SK-N-SH (cell line): ENCODE data around the gene AATF. TPM values are rescaled to one million over a fixed set of nuclear protein-coding genes. Genes with fewer than 3 reads are reported as not detected.

Experiments
- CTCF ChIA-PET: fragments of 300-600, 350-600 bp; formaldehyde crosslinking; extraction: SDS; loops from one replicate; lab custom pipeline; 2021; lab: Yijun Ruan, JAX
- POLR2A ChIA-PET: fragments of 350-600 bp; sonication (Branson Sonifier 250); formaldehyde crosslinking; extraction: SDS; loops from one replicate; lab custom pipeline; 2020; ENCODE audit warnings: antibody characterized with exemption, inconsistent platforms; lab: Yijun Ruan, JAX
- DNase-seq: peaks from one replicate; pipeline ENCODE4 v3.0.0; 2012
- H2AFZ ChIP-seq: fragments of 200-600 bp; sonication (generic); 2 replicates; pipeline ENCODE4 v1.8.1; 2016; ENCODE audit warnings: antibody characterized with exemption, mild to moderate bottlenecking, low read depth
- H3F3A ChIP-seq: fragments of 200-600 bp; sonication (generic); replicated peaks from 2 replicates; pipeline ENCODE3; 2016; ENCODE audit warnings: antibody characterized with exemption, mild to moderate bottlenecking; ENCODE audit not compliant: insufficient read depth
- H3K27ac ChIP-seq, 2 experiments: fragments of 200-500 bp in 1 of 2; fragments of 200-600 bp in 1 of 2; sonication (Bioruptor generic) in 1 of 2; sonication (generic), shearing (Covaris generic) in 1 of 2; 2 replicates each; pipeline versions ENCODE4 v1.5.1 to v1.6.1; 2014 to 2016; ENCODE audit warnings: low read depth in 2 of 2, inconsistent platforms in 1 of 2, low read length in 1 of 2, mild to moderate bottlenecking in 1 of 2, mixed read lengths in 1 of 2
- H3K27me3 ChIP-seq: fragments of 200-600 bp; sonication (generic), shearing (Covaris generic); 2 replicates; pipeline ENCODE4 v1.6.1; 2016; ENCODE audit warnings: mixed run types; ENCODE audit not compliant: insufficient read depth
- H3K36me3 ChIP-seq, 2 experiments: fragments of 200-500 bp in 1 of 2; fragments of 200-600 bp in 1 of 2; sonication (Bioruptor generic) in 1 of 2; sonication (generic) in 1 of 2; replicated peaks in 1 of 2; 2 replicates each; pipeline versions ENCODE3 to v1.5.1; 2014 to 2016; ENCODE audit warnings: low read length in 1 of 2, mild to moderate bottlenecking in 1 of 2; ENCODE audit not compliant: insufficient read depth in 2 of 2, control insufficient read depth in 1 of 2
- H3K4me1 ChIP-seq, 2 experiments: fragments of 200-500 bp in 1 of 2; fragments of 200-600 bp in 1 of 2; sonication (Bioruptor generic) in 1 of 2; sonication (generic), shearing (Covaris generic) in 1 of 2; 2 replicates each; pipeline versions ENCODE4 v1.5.1 to v1.6.1; 2014 to 2016; ENCODE audit warnings: low read depth in 1 of 2, low read length in 1 of 2, mixed run types in 1 of 2; ENCODE audit not compliant: insufficient read depth in 2 of 2, control insufficient read depth in 1 of 2
- H3K4me2 ChIP-seq: fragments of 200-600 bp; sonication (generic), shearing (Covaris generic); 2 replicates; pipeline ENCODE4 v1.6.1; 2017; ENCODE audit warnings: mixed run types
- H3K4me3 ChIP-seq, 2 experiments: fragments of 200-500 bp in 1 of 2; fragments of 200-600 bp in 1 of 2; sonication (Bioruptor generic) in 1 of 2; sonication (generic), shearing (Covaris generic) in 1 of 2; 2 replicates each; pipeline versions ENCODE4 v1.5.1 to v1.8.1; 2014 to 2016; ENCODE audit warnings: low read depth in 2 of 2, inconsistent platforms in 1 of 2, low read length in 1 of 2, mild to moderate bottlenecking in 1 of 2, mixed read lengths in 1 of 2, moderate library complexity in 1 of 2
- H3K79me2 ChIP-seq: fragments of 200-600 bp; sonication (generic); 2 replicates; pipeline ENCODE4 v1.8.1; 2017; ENCODE audit warnings: mild to moderate bottlenecking; ENCODE audit not compliant: insufficient read depth
- H3K9ac ChIP-seq: fragments of 200-600 bp; sonication (generic); 2 replicates; pipeline ENCODE4 v1.6.1; 2017; ENCODE audit warnings: mixed run types
- H3K9me2 ChIP-seq: fragments of 200-600 bp; sonication (generic); 2 replicates; pipeline ENCODE4 v1.6.1; 2017; ENCODE audit warnings: mixed run types
- H3K9me3 ChIP-seq: fragments of 200-600 bp; sonication (generic); 2 replicates; pipeline ENCODE4 v1.6.1; 2017; ENCODE audit warnings: mixed run types, mild to moderate bottlenecking, moderate library complexity
- H4K20me1 ChIP-seq: fragments of 200-600 bp; sonication (generic); 2 replicates; pipeline ENCODE4 v1.6.1; 2017; ENCODE audit warnings: mild to moderate bottlenecking, mixed run types; ENCODE audit not compliant: insufficient read depth
- ELF1 ChIP-seq: IDR thresholded peaks from 2 replicates; pipeline ENCODE4 v1.4.0; 2012
- EP300 ChIP-seq, 2 experiments: IDR thresholded peaks; 2 replicates each; pipeline versions ENCODE4 v1.4.0 to v1.6.1; 2012; ENCODE audit warnings: borderline replicate concordance in 1 of 2, low read depth in 1 of 2, low read length in 1 of 2
- EZH2phosphoT487 ChIP-seq: fragments of 200-600 bp; sonication (generic); IDR thresholded peaks from 2 replicates; pipeline ENCODE4 v1.6.1; 2017; ENCODE audit warnings: low read depth, mixed run types, mild to moderate bottlenecking, antibody characterized with exemption, moderate library complexity, borderline replicate concordance
- FOSL2 ChIP-seq: IDR thresholded peaks from 2 replicates; pipeline ENCODE4 v1.4.0; 2012; ENCODE audit warnings: low read depth, mild to moderate bottlenecking, moderate library complexity, borderline replicate concordance
- FOXJ3 ChIP-seq: sonication (generic); formaldehyde crosslinking; IDR thresholded peaks from 2 replicates; pipeline ENCODE4 v1.5.1; 2020; ENCODE audit warnings: mild to moderate bottlenecking, missing genetic modification reagents
- GATA2 ChIP-seq: sonication (generic); formaldehyde crosslinking; IDR thresholded peaks from 2 replicates; pipeline ENCODE4 v1.5.0; 2020; ENCODE audit warnings: mild to moderate bottlenecking, missing genetic modification reagents
- JUND ChIP-seq: IDR thresholded peaks from 2 replicates; pipeline ENCODE4 v1.4.0; 2012
- NRF1 ChIP-seq: IDR thresholded peaks from 2 replicates; pipeline ENCODE4 v1.6.1; 2012; ENCODE audit warnings: low read depth, mild to moderate bottlenecking, low read length
- SIN3A ChIP-seq: IDR thresholded peaks from 2 replicates; pipeline ENCODE4 v1.6.1; 2012; ENCODE audit warnings: low read depth, mild to moderate bottlenecking, low read length, moderate library complexity, borderline replicate concordance
- SMC3 ChIP-seq: IDR thresholded peaks from 2 replicates; pipeline ENCODE4 v1.6.1; 2012; ENCODE audit warnings: low read depth, low read length, improper control_type of control experiment
- TCF12 ChIP-seq: IDR thresholded peaks from 2 replicates; pipeline ENCODE4 v1.4.0; 2012
- YY1 ChIP-seq: IDR thresholded peaks from 2 replicates; pipeline ENCODE4 v1.4.0; 2012; ENCODE audit warnings: low read depth, mild to moderate bottlenecking
- WGBS: methylation state at CpG from one replicate; pipeline ENCODE4 v1.1.6; 2017; ENCODE audit warnings: low lambda C conversion rate; 5-methylcytosine and 5-hydroxymethylcytosine counted together
- polyA plus RNA-seq, 3 experiments: library from polyadenylated mRNA; depleted of rRNA; stranded (reverse); fragments of >200 nt; gene quantifications; 2 replicates each; pipeline ENCODE4 v1.2.3, GENCODE V29; 2012
- TF ChIP-seq, protein P1 (sequence below): fragments of 150-350 bp; IDR thresholded peaks from 2 replicates; pipeline ENCODE4 v1.6.1; 2016; ENCODE audit warnings: mild to moderate bottlenecking, low read depth, low read length
- TF ChIP-seq, protein P2 (sequence below): IDR thresholded peaks from 2 replicates; pipeline ENCODE4 v1.4.0; 2012; ENCODE audit warnings: low read depth, borderline replicate concordance
- TF ChIP-seq, protein P3 (sequence below): IDR thresholded peaks from 2 replicates; pipeline ENCODE4; 2012
- TF ChIP-seq, protein P4 (sequence below): IDR thresholded peaks from 2 replicates; pipeline ENCODE4 v1.6.1; 2012; ENCODE audit warnings: mild to moderate bottlenecking, low read depth, low read length, moderate library complexity
- TF ChIP-seq, protein P5 (sequence below): IDR thresholded peaks from 2 replicates; pipeline ENCODE4 v1.4.0; 2012; ENCODE audit warnings: low read depth

Gene AATF
- polyA plus RNA-seq, 1 of the 3 experiments (the other 2 are of a cell fraction): 18.8 TPM

DNA sequence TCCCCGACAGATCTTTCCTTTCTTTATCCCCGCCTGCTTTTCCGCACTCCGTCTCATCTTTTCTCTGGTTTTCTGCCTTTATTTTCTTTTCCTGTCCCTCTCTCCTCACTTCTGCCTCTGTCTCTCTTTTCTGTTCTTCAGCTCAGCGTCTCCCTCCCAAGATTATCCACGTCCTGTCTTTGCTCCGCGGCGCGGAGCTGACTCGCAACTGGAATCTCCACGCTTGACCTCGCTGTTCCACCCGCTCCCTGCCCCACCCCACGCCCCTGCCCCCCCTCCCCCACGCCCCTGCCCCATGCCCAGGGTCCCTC, 16.4 kb upstream of the AATF start:
- peaks cover 14% of the 10 kb centered on the region for H4K20me1 ChIP-seq
- POLR2A ChIA-PET: no interaction called here
- CTCF ChIA-PET: interaction anchor here (0.6 to 3.7 kb wide), 4 partner anchors 12 to 308 kb away, joined by 3 to 14 read pairs (median 4); no protein-coding TSS in a partner anchor
- H3K9ac ChIP-seq: no peak overlapping the region
- H2AFZ ChIP-seq: no peak overlapping the region
- peaks cover 98% of the 10 kb centered on the region for H3K27me3 ChIP-seq
- WGBS: 23% methylated on average over 16 of the region's 16 CpGs
- no peaks in the 10 kb centered on the region for H3K79me2 ChIP-seq
- no peaks in the 10 kb centered on the region for H3K9me2 ChIP-seq
- H3F3A ChIP-seq: no peaks in the 10 kb centered on the region
- no peak for DNase-seq
- TF ChIP-seq EZH2phosphoT487 (no peak), SIN3A (no peak), YY1 (no peak), SMC3 (no peak), FOSL2 (no peak), EP300 (IDR thresholded peaks at IDR 0.05; ENCODE audit: borderline replicate concordance in 1 of 2, low read depth in 1 of 2, low read length in 1 of 2) (no peak), ELF1 (no peak), FOXJ3 (no peak), NRF1 (no peak), GATA2 (no peak), JUND (no peak), TCF12 (no peak)
- TF ChIP-seq, protein P1, sequence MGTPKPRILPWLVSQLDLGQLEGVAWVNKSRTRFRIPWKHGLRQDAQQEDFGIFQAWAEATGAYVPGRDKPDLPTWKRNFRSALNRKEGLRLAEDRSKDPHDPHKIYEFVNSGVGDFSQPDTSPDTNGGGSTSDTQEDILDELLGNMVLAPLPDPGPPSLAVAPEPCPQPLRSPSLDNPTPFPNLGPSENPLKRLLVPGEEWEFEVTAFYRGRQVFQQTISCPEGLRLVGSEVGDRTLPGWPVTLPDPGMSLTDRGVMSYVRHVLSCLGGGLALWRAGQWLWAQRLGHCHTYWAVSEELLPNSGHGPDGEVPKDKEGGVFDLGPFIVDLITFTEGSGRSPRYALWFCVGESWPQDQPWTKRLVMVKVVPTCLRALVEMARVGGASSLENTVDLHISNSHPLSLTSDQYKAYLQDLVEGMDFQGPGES: no peak
- TF ChIP-seq, protein P2, sequence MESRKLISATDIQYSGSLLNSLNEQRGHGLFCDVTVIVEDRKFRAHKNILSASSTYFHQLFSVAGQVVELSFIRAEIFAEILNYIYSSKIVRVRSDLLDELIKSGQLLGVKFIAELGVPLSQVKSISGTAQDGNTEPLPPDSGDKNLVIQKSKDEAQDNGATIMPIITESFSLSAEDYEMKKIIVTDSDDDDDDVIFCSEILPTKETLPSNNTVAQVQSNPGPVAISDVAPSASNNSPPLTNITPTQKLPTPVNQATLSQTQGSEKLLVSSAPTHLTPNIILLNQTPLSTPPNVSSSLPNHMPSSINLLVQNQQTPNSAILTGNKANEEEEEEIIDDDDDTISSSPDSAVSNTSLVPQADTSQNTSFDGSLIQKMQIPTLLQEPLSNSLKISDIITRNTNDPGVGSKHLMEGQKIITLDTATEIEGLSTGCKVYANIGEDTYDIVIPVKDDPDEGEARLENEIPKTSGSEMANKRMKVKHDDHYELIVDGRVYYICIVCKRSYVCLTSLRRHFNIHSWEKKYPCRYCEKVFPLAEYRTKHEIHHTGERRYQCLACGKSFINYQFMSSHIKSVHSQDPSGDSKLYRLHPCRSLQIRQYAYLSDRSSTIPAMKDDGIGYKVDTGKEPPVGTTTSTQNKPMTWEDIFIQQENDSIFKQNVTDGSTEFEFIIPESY: no peak
- TF ChIP-seq, protein P3, sequence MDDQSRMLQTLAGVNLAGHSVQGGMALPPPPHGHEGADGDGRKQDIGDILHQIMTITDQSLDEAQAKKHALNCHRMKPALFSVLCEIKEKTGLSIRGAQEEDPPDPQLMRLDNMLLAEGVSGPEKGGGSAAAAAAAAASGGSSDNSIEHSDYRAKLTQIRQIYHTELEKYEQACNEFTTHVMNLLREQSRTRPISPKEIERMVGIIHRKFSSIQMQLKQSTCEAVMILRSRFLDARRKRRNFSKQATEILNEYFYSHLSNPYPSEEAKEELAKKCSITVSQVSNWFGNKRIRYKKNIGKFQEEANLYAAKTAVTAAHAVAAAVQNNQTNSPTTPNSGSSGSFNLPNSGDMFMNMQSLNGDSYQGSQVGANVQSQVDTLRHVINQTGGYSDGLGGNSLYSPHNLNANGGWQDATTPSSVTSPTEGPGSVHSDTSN: no peak
- TF ChIP-seq, protein P4, sequence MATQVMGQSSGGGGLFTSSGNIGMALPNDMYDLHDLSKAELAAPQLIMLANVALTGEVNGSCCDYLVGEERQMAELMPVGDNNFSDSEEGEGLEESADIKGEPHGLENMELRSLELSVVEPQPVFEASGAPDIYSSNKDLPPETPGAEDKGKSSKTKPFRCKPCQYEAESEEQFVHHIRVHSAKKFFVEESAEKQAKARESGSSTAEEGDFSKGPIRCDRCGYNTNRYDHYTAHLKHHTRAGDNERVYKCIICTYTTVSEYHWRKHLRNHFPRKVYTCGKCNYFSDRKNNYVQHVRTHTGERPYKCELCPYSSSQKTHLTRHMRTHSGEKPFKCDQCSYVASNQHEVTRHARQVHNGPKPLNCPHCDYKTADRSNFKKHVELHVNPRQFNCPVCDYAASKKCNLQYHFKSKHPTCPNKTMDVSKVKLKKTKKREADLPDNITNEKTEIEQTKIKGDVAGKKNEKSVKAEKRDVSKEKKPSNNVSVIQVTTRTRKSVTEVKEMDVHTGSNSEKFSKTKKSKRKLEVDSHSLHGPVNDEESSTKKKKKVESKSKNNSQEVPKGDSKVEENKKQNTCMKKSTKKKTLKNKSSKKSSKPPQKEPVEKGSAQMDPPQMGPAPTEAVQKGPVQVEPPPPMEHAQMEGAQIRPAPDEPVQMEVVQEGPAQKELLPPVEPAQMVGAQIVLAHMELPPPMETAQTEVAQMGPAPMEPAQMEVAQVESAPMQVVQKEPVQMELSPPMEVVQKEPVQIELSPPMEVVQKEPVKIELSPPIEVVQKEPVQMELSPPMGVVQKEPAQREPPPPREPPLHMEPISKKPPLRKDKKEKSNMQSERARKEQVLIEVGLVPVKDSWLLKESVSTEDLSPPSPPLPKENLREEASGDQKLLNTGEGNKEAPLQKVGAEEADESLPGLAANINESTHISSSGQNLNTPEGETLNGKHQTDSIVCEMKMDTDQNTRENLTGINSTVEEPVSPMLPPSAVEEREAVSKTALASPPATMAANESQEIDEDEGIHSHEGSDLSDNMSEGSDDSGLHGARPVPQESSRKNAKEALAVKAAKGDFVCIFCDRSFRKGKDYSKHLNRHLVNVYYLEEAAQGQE: no peak
- TF ChIP-seq, protein P5, sequence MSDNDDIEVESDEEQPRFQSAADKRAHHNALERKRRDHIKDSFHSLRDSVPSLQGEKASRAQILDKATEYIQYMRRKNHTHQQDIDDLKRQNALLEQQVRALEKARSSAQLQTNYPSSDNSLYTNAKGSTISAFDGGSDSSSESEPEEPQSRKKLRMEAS: no peak
- TF ChIP-seq, all 33 proteins: peak for 0
- Histone ChIP-seq H3K9me3 (no peaks in the 10 kb centered on the region), H3K4me2 (no peak overlapping the region), H3K27ac (no peak overlapping the region), H3K4me3 (no peak overlapping the region), H3K4me1 (peaks cover 0 to 24% of the 10 kb centered on the region in 2 experiments; a peak in 1 of 4 replicates), H3K36me3 (no peaks in the 10 kb centered on the region)
